ENCODE measurements around the gene SPATA7. TPM values are rescaled to one million over a fixed set of nuclear protein-coding genes. Genes with fewer than 3 reads are reported as not detected.

The SPATA7 gene
- total and polyA plus RNA-seq, 9 of the 15 experiments (the other 6 are each of a cell fraction or from before 2014, with no cell fraction given) = 0.80 to 3.3 (median 2.5) TPM

DNA sequence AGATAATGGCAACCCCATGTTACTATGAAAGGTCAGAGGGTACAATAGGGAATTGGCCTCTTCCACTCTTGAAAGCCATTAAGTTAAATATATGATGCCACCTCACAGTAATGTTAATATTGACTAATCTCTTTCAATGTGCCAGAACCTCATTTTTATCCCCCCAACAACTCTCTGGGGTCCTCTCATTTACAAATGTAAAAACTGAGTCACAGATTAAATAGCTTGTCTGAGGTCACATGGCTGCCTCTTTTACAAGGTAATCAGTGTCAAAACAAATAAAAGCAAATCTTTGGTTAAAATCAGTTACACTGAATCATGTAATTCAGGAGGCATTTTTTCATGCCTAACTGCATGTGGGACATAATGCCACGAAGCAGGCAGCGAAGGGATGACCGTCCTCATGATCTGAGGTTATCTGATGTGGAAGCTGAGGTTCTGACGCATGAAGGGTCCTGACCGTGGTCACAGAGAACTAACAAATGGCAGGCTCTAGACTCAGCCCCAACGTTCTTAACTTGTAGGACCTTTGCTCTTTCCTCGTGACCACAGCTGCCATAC is 90.8 kb downstream of the SPATA7 start:
- no peaks in the 10 kb centered on the region for H3K9me3 ChIP-seq (replicated peaks; ENCODE audit: control insufficient read depth, insufficient read depth, low read depth, low read length)
- no peaks in the 10 kb centered on the region for H3K9me1 ChIP-seq (ENCODE audit: control insufficient read depth, insufficient read depth, low read length)
- TF ChIP-seq GTF2E2 (tag; IDR thresholded peaks at IDR 0.05) (no peak), STAT5A (IDR thresholded peaks at IDR 0.05; ENCODE audit: borderline replicate concordance, low read length) (no peak), KAT2B (IDR thresholded peaks at IDR 0.05; ENCODE audit: low read depth, low read length) (no peak), ZNF197 (CRISPR knock-in tag; IDR thresholded peaks at IDR 0.05; ENCODE audit: low read depth) (no peak), ZNF174 (CRISPR knock-in tag; IDR thresholded peaks at IDR 0.05) (no peak), SOX6 (IDR thresholded peaks at IDR 0.05) (no peak), ZNF224 (CRISPR knock-in tag; IDR thresholded peaks at IDR 0.05) (no peak), ZNF668 (CRISPR knock-in tag; IDR thresholded peaks at IDR 0.05) (no peak), RAD51 (IDR thresholded peaks at IDR 0.05; ENCODE audit: borderline replicate concordance, low read depth) (no peak)
- TF ChIP-seq, protein P1, sequence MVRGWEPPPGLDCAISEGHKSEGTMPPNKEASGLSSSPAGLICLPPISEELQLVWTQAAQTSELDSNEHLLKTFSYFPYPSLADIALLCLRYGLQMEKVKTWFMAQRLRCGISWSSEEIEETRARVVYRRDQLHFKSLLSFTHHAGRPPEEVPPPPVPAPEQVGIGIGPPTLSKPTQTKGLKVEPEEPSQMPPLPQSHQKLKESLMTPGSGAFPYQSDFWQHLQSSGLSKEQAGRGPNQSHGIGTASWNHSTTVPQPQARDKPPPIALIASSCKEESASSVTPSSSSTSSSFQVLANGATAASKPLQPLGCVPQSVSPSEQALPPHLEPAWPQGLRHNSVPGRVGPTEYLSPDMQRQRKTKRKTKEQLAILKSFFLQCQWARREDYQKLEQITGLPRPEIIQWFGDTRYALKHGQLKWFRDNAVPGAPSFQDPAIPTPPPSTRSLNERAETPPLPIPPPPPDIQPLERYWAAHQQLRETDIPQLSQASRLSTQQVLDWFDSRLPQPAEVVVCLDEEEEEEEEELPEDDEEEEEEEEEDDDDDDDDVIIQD (CRISPR knock-in tag; IDR thresholded peaks at IDR 0.05) = no peak
- TF ChIP-seq, protein P2, sequence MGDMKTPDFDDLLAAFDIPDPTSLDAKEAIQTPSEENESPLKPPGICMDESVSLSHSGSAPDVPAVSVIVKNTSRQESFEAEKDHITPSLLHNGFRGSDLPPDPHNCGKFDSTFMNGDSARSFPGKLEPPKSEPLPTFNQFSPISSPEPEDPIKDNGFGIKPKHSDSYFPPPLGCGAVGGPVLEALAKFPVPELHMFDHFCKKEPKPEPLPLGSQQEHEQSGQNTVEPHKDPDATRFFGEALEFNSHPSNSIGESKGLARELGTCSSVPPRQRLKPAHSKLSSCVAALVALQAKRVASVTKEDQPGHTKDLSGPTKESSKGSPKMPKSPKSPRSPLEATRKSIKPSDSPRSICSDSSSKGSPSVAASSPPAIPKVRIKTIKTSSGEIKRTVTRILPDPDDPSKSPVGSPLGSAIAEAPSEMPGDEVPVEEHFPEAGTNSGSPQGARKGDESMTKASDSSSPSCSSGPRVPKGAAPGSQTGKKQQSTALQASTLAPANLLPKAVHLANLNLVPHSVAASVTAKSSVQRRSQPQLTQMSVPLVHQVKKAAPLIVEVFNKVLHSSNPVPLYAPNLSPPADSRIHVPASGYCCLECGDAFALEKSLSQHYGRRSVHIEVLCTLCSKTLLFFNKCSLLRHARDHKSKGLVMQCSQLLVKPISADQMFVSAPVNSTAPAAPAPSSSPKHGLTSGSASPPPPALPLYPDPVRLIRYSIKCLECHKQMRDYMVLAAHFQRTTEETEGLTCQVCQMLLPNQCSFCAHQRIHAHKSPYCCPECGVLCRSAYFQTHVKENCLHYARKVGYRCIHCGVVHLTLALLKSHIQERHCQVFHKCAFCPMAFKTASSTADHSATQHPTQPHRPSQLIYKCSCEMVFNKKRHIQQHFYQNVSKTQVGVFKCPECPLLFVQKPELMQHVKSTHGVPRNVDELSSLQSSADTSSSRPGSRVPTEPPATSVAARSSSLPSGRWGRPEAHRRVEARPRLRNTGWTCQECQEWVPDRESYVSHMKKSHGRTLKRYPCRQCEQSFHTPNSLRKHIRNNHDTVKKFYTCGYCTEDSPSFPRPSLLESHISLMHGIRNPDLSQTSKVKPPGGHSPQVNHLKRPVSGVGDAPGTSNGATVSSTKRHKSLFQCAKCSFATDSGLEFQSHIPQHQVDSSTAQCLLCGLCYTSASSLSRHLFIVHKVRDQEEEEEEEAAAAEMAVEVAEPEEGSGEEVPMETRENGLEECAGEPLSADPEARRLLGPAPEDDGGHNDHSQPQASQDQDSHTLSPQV (IDR thresholded peaks at IDR 0.05) = no peak
- no peaks in the 10 kb centered on the region for H4K20me1 ChIP-seq (replicated peaks; ENCODE audit: control insufficient read depth, insufficient read depth, low read length)
- 41% methylated on average over 7 of the region's 7 CpGs for WGBS (ENCODE audit: insufficient coverage, low coverage, missing lambda C conversion rate)
- ATAC-seq (no peak), FAIRE-seq (no peak), DNase-seq (ENCODE audit: extremely low read depth in 1 of 4, low spot score in 3 of 4) (no peak)
- H3K27me3 ChIP-seq (ENCODE audit: control insufficient read depth in 2 of 2, insufficient read depth in 2 of 2, low read length in 2 of 2) = no peaks in the 10 kb centered on the region
- intact Hi-C loops (cut with micrococcal nuclease) = no loop called here
- H3K9ac ChIP-seq (ENCODE audit: insufficient read depth in 1 of 2, low read depth in 2 of 2, low read length in 2 of 2) = no peak overlapping the region
- in situ Hi-C loops (cut with MboI) = loop anchor here (25.0 kb wide), 1 partner anchor 536 kb away; no protein-coding TSS in a partner anchor
- H3K4me1 ChIP-seq (replicated peaks in 1 of 2; ENCODE audit: control insufficient read depth in 2 of 2, insufficient read depth in 2 of 2, low read length in 2 of 2) = no peaks in the 10 kb centered on the region
- no peak overlapping the region for H2AFZ ChIP-seq (ENCODE audit: low read depth, low read length)
- H3K4me2 ChIP-seq (ENCODE audit: insufficient read depth, low read length) = no peak overlapping the region
- no peak overlapping the region for H3K27ac ChIP-seq (ENCODE audit: extremely low read depth, low read depth, low read length)
- H3K4me3 ChIP-seq = no peak overlapping the region
- H3K36me3 ChIP-seq (ENCODE audit: control insufficient read depth, insufficient read depth, low read length) = no peaks in the 10 kb centered on the region
- H3K79me2 ChIP-seq (ENCODE audit: control insufficient read depth, insufficient read depth, low read length) = no peaks in the 10 kb centered on the region
- POLR2A ChIA-PET = interaction anchor here (1.3 kb wide), 1 partner anchor 8 kb away, joined by 4 read pairs; no protein-coding TSS in a partner anchor
- BruUV-seq (replicated peaks) = no TSS peak
- CTCF ChIA-PET (ENCODE audit: low intra/inter-chr PET ratio) = no interaction called here
